Esophagus muscularis mucosa (tissue), 3 donors: Measurements from ENCODE around the gene UBE2G2.

Experiments
- POLR2A ChIP-seq: fragments of 450-650 bp; IDR thresholded peaks from one replicate; pipeline ENCODE4 v1.6.1; 2017; ENCODE audit warnings: antibody characterized with exemption, moderate library complexity, mild to moderate bottlenecking, low read depth
- TF ChIP-seq, protein P1 (sequence below), 3 experiments: fragments of 200-600 bp in 2 of 3; fragments of 450-650 bp in 1 of 3; sonication (generic) in 2 of 3; IDR thresholded peaks; one replicate each; pipeline ENCODE4 v1.5.1; 2017 to 2019; ENCODE audit warnings: antibody characterized with exemption in 3 of 3, mild to moderate bottlenecking in 2 of 3, moderate library complexity in 1 of 3

DNA sequence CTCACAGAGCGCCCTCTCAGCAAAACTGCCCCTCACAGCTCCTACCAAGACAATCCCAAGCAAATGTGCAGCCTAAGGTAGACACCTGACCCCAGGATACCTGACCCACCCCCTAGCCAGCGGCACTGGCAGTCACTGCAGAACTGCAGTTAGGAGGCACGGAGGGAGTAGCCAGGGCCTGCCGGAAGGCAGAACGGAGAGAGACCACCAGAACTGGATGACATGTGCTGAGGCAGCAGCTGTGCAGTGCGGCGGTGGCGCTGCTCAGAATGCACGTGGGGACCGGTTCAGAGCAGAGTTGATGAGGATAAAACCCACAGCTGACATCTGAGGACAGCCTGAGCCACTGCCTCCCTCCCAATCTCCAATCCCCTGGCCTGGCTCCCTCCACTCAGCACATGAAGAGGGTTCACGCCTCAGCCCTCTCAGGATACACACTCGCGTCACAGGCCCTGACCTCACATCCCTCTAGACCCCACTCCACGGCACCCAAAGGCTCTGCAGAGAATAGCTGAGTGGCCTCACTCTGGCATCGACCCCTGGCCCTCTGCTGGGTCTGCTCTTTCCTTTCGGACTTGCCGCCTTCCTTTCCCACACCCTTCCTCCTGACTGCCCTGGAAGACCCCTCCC, 29.6 kb downstream of the UBE2G2 start:
- TF ChIP-seq, protein P1, sequence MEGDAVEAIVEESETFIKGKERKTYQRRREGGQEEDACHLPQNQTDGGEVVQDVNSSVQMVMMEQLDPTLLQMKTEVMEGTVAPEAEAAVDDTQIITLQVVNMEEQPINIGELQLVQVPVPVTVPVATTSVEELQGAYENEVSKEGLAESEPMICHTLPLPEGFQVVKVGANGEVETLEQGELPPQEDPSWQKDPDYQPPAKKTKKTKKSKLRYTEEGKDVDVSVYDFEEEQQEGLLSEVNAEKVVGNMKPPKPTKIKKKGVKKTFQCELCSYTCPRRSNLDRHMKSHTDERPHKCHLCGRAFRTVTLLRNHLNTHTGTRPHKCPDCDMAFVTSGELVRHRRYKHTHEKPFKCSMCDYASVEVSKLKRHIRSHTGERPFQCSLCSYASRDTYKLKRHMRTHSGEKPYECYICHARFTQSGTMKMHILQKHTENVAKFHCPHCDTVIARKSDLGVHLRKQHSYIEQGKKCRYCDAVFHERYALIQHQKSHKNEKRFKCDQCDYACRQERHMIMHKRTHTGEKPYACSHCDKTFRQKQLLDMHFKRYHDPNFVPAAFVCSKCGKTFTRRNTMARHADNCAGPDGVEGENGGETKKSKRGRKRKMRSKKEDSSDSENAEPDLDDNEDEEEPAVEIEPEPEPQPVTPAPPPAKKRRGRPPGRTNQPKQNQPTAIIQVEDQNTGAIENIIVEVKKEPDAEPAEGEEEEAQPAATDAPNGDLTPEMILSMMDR (IDR thresholded peaks at IDR 0.05) = no peak
- TF ChIP-seq POLR2A = no peak
